Tibial nerve (tissue), 4 donors: ENCODE results near the gene ZNF519.
"Not testable (repeated sequence)": the region's sequence is repeated elsewhere in the genome, so short reads cannot be mapped to it uniquely, and the experiment has no call there.

Source experiments
- CTCF ChIP-seq, 5 experiments: fragments of 200-600 bp in 3 of 5; fragments of 450-650 bp in 2 of 5; sonication (generic) in 3 of 5; IDR thresholded peaks; one replicate each; pipeline ENCODE4 v1.5.1; 2016 to 2019; ENCODE audit warnings: antibody characterized with exemption in 5 of 5, mild to moderate bottlenecking in 3 of 5, moderate library complexity in 2 of 5
- EP300 ChIP-seq, 2 donors: sonication (generic); formaldehyde crosslinking; IDR thresholded peaks; one replicate each; pipeline ENCODE4 v1.6.1; 2017; ENCODE audit warnings: antibody characterized with exemption in 2 of 2, mild to moderate bottlenecking in 1 of 2
- POLR2A ChIP-seq, 2 donors: fragments of 450-650 bp; IDR thresholded peaks; one replicate each; pipeline ENCODE4 v1.6.1; 2017; ENCODE audit warnings: antibody characterized with exemption in 2 of 2, mild to moderate bottlenecking in 2 of 2, moderate library complexity in 2 of 2

- TF ChIP-seq POLR2A, CTCF, EP300 (IDR thresholded peaks at IDR 0.05): not testable (repeated sequence)
Observed at GRCh38 chr18:14142177-14142576, 9.9 kb upstream of the ZNF519 start.
